Neuronal stem cell (in vitro differentiated cells): ENCODE measurements around the gene DMGDH.

Experiments
- DNase-seq: peaks from one replicate; pipeline ENCODE4 v3.0.0-alpha.2; 2013; ENCODE audit warnings: low spot score
- H2AFZ ChIP-seq: one replicate; pipeline ENCODE4 v1.6.1; 2013; ENCODE audit warnings: mild to moderate bottlenecking, low read length, inconsistent platforms
- H2AK5ac ChIP-seq: 2 replicates; pipeline ENCODE4 v1.6.1; 2013; ENCODE audit warnings: low read depth, mild to moderate bottlenecking, inconsistent platforms, low read length, moderate library complexity, mixed read lengths
- H2BK120ac ChIP-seq: 2 replicates; pipeline ENCODE4 v1.6.1; 2013; ENCODE audit warnings: low read depth, mild to moderate bottlenecking, inconsistent platforms, low read length, moderate library complexity, mixed read lengths
- H2BK12ac ChIP-seq: one replicate; pipeline ENCODE4 v1.6.1; 2013; ENCODE audit warnings: low read length, inconsistent platforms
- H2BK15ac ChIP-seq: 2 replicates; pipeline ENCODE4 v1.6.1; 2013; ENCODE audit warnings: mild to moderate bottlenecking, low read length, inconsistent platforms, mixed read lengths
- H2BK5ac ChIP-seq: one replicate; pipeline ENCODE4 v1.6.1; 2013; ENCODE audit warnings: inconsistent platforms, mild to moderate bottlenecking, low read length, moderate library complexity
- H3K14ac ChIP-seq: one replicate; pipeline ENCODE4 v1.6.1; 2013; ENCODE audit warnings: low read length, inconsistent platforms
- H3K18ac ChIP-seq: 2 replicates; pipeline ENCODE4 v1.6.1; 2013; ENCODE audit warnings: low read length, inconsistent platforms
- H3K23ac ChIP-seq: 2 replicates; pipeline ENCODE4 v1.6.1; 2013; ENCODE audit warnings: low read depth, mild to moderate bottlenecking, mixed read lengths, low read length, inconsistent platforms; ENCODE audit not compliant: poor library complexity
- H3K27ac ChIP-seq: replicated peaks from 3 replicates; pipeline ENCODE4 v1.5.1; 2013; ENCODE audit warnings: low read length, inconsistent platforms
- H3K27me3 ChIP-seq, 3 experiments: 2 replicates each; pipeline ENCODE4 v1.6.1; 2013; ENCODE audit warnings: low read length in 3 of 3, mild to moderate bottlenecking in 2 of 3, inconsistent platforms in 1 of 3, low read depth in 1 of 3, mixed read lengths in 1 of 3, moderate library complexity in 1 of 3; ENCODE audit not compliant: control insufficient read depth in 3 of 3, insufficient read depth in 3 of 3
- H3K36me3 ChIP-seq, 2 donors: replicated peaks in 1 of 2; 2 replicates each; pipeline ENCODE4 v1.6.1; 2013; ENCODE audit warnings: low read length in 2 of 2; ENCODE audit not compliant: control insufficient read depth in 2 of 2, insufficient read depth in 2 of 2
- H3K4ac ChIP-seq: 2 replicates; pipeline ENCODE4 v1.6.1; 2013; ENCODE audit warnings: inconsistent platforms, mild to moderate bottlenecking, low read length, moderate library complexity
- H3K4me1 ChIP-seq, 2 donors: 1 replicate in 1 of 2; 2 replicates in 1 of 2; pipeline ENCODE4 v1.6.1; 2013; ENCODE audit warnings: low read length in 2 of 2, low read depth in 1 of 2; ENCODE audit not compliant: control insufficient read depth in 2 of 2, insufficient read depth in 1 of 2
- H3K4me2 ChIP-seq: one replicate; pipeline ENCODE4 v1.6.1; 2013; ENCODE audit warnings: mild to moderate bottlenecking, low read length, inconsistent platforms; ENCODE audit not compliant: insufficient read depth, poor library complexity, severe bottlenecking
- H3K4me3 ChIP-seq, 2 donors: 2 replicates each; pipeline ENCODE4 v1.5.1; 2013; ENCODE audit warnings: low read length in 2 of 2, mild to moderate bottlenecking in 2 of 2, inconsistent platforms in 1 of 2, moderate library complexity in 1 of 2
- H3K79me1 ChIP-seq: one replicate; pipeline ENCODE4 v1.6.1; 2013; ENCODE audit warnings: low read depth, mild to moderate bottlenecking, inconsistent platforms, low read length, moderate library complexity
- H3K9ac ChIP-seq: one replicate; pipeline ENCODE4 v1.6.1; 2013; ENCODE audit warnings: mild to moderate bottlenecking, low read depth, low read length, inconsistent platforms; ENCODE audit not compliant: poor library complexity
- H3K9me3 ChIP-seq, 2 donors: replicated peaks in 1 of 2; 2 replicates each; pipeline versions ENCODE3 to v1.6.1; 2013; ENCODE audit warnings: low read length in 2 of 2, mild to moderate bottlenecking in 2 of 2, inconsistent platforms in 1 of 2, low read depth in 1 of 2, mixed read lengths in 1 of 2, moderate library complexity in 1 of 2; ENCODE audit not compliant: control insufficient read depth in 2 of 2, insufficient read depth in 1 of 2
- H4K8ac ChIP-seq: one replicate; pipeline ENCODE4 v1.6.1; 2013; ENCODE audit warnings: low read depth, mild to moderate bottlenecking, inconsistent platforms, low read length, moderate library complexity
- H4K91ac ChIP-seq: one replicate; pipeline ENCODE4 v1.6.1; 2013; ENCODE audit warnings: low read length, low read depth, mild to moderate bottlenecking, inconsistent platforms; ENCODE audit not compliant: poor library complexity
- WGBS, 2 donors: extraction: QIAGEN DNeasy Blood & Tissue Kit; methylation state at CpG; one replicate each; pipeline ENCODE4 v1.1.7; 2013; ENCODE audit warnings: missing lambda C conversion rate in 2 of 2, mixed read lengths in 1 of 2; ENCODE audit not compliant: insufficient read length in 2 of 2, insufficient replicate concordance in 1 of 2; ENCODE audit errors: extremely low coverage in 2 of 2; 5-methylcytosine and 5-hydroxymethylcytosine counted together

The DMGDH gene

GRCh38 chr5:79005151-79005550 lies 64.3 kb downstream of the DMGDH start:
- Histone ChIP-seq H2AK5ac (no peak overlapping the region), H3K9ac (no peak overlapping the region), H4K91ac (no peak overlapping the region), H3K4me2 (no peak overlapping the region), H2BK15ac (no peak overlapping the region), H3K23ac (no peak overlapping the region), H3K27me3 (peaks cover 0 to 9% (median 0%) of the 10 kb centered on the region in 3 experiments), H2BK12ac (no peak overlapping the region), H2AFZ (no peak overlapping the region), H3K27ac (no peak overlapping the region), H3K79me1 (no peaks in the 10 kb centered on the region), H3K36me3 (no peaks in the 10 kb centered on the region), H2BK5ac (no peak overlapping the region), H3K4ac (no peak overlapping the region), H4K8ac (no peak overlapping the region), H3K18ac (no peak overlapping the region), H3K4me1 (no peaks in the 10 kb centered on the region), H3K4me3 (no peak overlapping the region), H2BK120ac (no peak overlapping the region), H3K9me3 (no peaks in the 10 kb centered on the region), H3K14ac (no peak overlapping the region)
- no CpG with 5 or more reads among the region's 4 CpGs for WGBS, 2 donors
- no peak for DNase-seq

DNA sequence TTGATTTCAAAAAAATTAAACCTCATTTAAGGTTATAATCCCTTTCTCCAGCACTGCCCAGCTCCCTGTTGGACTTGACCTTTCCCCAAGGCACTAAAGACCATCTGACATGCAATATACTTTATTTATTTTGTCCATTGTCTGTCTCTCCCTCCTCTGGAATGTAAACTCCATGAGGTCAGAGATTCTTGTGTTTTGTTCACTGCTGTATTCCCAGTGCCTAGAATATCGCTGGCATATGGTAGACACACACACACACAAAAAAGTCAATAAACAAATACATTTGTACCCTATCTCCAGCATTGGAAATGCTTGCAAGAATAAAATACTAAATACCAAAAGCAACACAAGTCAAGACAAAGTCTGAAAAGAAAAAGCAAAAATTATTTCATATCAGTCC lies 67.1 kb downstream of the DMGDH start:
- Histone ChIP-seq H3K14ac (no peak overlapping the region), H3K27me3 (peaks cover 0 to 6% (median 0%) of the 10 kb centered on the region in 3 experiments), H3K36me3 (no peaks in the 10 kb centered on the region), H2BK15ac (no peak overlapping the region), H4K91ac (no peak overlapping the region), H3K4me3 (no peak overlapping the region), H3K4me2 (no peak overlapping the region), H3K9me3 (no peaks in the 10 kb centered on the region), H3K18ac (no peak overlapping the region), H2BK120ac (no peak overlapping the region), H3K9ac (no peak overlapping the region), H2BK5ac (no peak overlapping the region), H2BK12ac (no peak overlapping the region), H3K27ac (no peak overlapping the region), H3K23ac (no peak overlapping the region), H3K4me1 (no peaks in the 10 kb centered on the region), H2AK5ac (no peak overlapping the region), H3K4ac (no peak overlapping the region), H2AFZ (no peak overlapping the region), H4K8ac (no peak overlapping the region), H3K79me1 (no peaks in the 10 kb centered on the region)
- DNase-seq = no peak
- no CpG with 5 or more reads among the region's 1 CpG for WGBS, 2 donors

DNA sequence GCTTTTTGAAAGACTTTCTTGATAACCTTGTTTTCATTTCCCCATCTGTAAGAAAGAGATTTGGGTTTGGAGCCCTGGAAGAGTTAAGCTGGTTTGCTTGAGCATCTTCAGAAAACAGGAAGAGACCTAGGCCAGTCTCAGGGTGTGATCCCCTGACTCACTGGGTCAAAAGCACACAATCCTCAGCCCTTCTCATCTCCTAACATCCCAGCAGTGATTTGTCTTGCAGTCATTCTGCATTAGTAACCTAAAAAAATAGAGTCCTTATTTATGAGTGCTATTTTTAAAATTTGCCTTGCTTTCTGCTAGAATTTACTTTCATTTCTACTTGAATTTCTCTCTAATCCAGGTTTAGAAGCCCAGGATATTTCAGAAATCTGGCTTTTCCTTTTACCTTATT lies 68.0 kb downstream of the DMGDH start:
- no peak overlapping the region for H3K4ac ChIP-seq
- H4K91ac ChIP-seq = no peak overlapping the region
- no peaks in the 10 kb centered on the region for H3K4me1 ChIP-seq
- H2BK5ac ChIP-seq = no peak overlapping the region
- H2BK12ac ChIP-seq = no peak overlapping the region
- H3K9me3 ChIP-seq = no peaks in the 10 kb centered on the region
- H2BK120ac ChIP-seq = no peak overlapping the region
- H3K14ac ChIP-seq = no peak overlapping the region
- no peak overlapping the region for H2AFZ ChIP-seq
- H3K9ac ChIP-seq = no peak overlapping the region
- H3K4me2 ChIP-seq = no peak overlapping the region
- H2BK15ac ChIP-seq = no peak overlapping the region
- H3K4me3 ChIP-seq = no peak overlapping the region
- no peak overlapping the region for H3K27ac ChIP-seq
- H3K36me3 ChIP-seq = no peaks in the 10 kb centered on the region
- peaks cover 0 to 10% (median 0%) of the 10 kb centered on the region in 3 experiments for H3K27me3 ChIP-seq
- no peak overlapping the region for H3K23ac ChIP-seq
- H3K79me1 ChIP-seq = no peaks in the 10 kb centered on the region
- no peak overlapping the region for H2AK5ac ChIP-seq
- no peak overlapping the region for H4K8ac ChIP-seq
- DNase-seq = no peak
- no peak overlapping the region for H3K18ac ChIP-seq

DNA sequence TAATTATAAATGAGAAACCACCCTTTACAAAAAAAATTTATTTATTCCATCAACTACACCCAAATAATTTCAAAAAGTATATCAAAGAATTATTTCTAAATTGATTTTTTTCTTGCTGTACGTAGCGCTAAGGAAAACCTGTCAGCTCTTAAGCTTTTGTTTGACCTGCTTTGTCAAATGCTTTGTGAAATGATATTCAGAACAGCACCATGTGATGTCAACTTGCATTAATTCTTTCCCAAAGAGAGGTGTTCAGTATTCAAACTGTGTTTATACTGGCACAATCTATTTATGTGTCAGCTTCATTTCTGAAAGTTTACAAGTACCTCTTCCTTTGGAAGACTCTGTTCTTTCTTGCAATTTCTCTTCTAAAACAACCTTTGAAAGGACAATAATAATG lies 72.4 kb downstream of the DMGDH start:
- WGBS, 2 donors = no CpG with 5 or more reads among the region's 2 CpGs
- Histone ChIP-seq H3K4me2 (no peak overlapping the region), H3K79me1 (no peaks in the 10 kb centered on the region), H2BK15ac (no peak overlapping the region), H4K91ac (no peak overlapping the region), H3K9ac (no peak overlapping the region), H3K4me3 (no peak overlapping the region), H3K27me3 (peaks cover 0 to 3% (median 0%) of the 10 kb centered on the region in 3 experiments), H3K4me1 (no peaks in the 10 kb centered on the region), H3K27ac (no peak overlapping the region), H3K4ac (no peak overlapping the region), H3K9me3 (peaks cover 0 to 2% of the 10 kb centered on the region in 2 donors), H3K23ac (no peak overlapping the region), H2BK5ac (no peak overlapping the region), H2AFZ (no peak overlapping the region), H2BK120ac (no peak overlapping the region), H2AK5ac (no peak overlapping the region), H4K8ac (no peak overlapping the region), H2BK12ac (no peak overlapping the region), H3K36me3 (no peaks in the 10 kb centered on the region), H3K18ac (no peak overlapping the region), H3K14ac (no peak overlapping the region)
- DNase-seq = no peak
